K562 (cell line): ENCODE data around the gene IRF9. TPM values are rescaled to one million over a fixed set of nuclear protein-coding genes. Genes with fewer than 3 reads are reported as not detected.
A peak's percentile ranks its signal among the peaks of the same experiment; 100 is the strongest.

ENCODE experiments used
- KLF13 ChIP-seq: fragments of 450-650 bp; IDR thresholded peaks from 2 replicates; pipeline ENCODE4 v1.6.1; 2016; ENCODE audit warnings: missing genetic modification characterization, low read depth, mild to moderate bottlenecking, missing compliant biosample characterization, moderate library complexity, borderline replicate concordance
- PCBP1 ChIP-seq: fragments of 200-400 bp; formaldehyde crosslinking; IDR thresholded peaks from 2 replicates; pipeline ENCODE4 v1.6.1; 2018; ENCODE audit warnings: mild to moderate bottlenecking, low read depth, low read length; ENCODE audit not compliant: poor library complexity, severe bottlenecking
- SUPT5H ChIP-seq: fragments of 450-650 bp; IDR thresholded peaks from 2 replicates; pipeline ENCODE4 v1.6.1; 2016
- ZNF263 ChIP-seq: sonication (generic); formaldehyde crosslinking; IDR thresholded peaks from 2 replicates; pipeline ENCODE4 v1.8.0; 2022; ENCODE audit warnings: mild to moderate bottlenecking, missing genetic modification reagents, borderline replicate concordance
- polyA plus RNA-seq, 8 experiments: library from polyadenylated mRNA; depleted of rRNA in 4 of 8; stranded (reverse) in 5 of 8; unstranded in 3 of 8; fragments of >200 nt; fragmentation: Nextera tagmentation in 2 of 8; fragmentation: Illumina TruSeq in 1 of 8; extraction: Ambion mirVana in 2 of 8; extraction: Trizol in 1 of 8; gene quantifications; 2 replicates each; pipeline versions ENCODE4 v1.2.1 to v1.2.3, GENCODE V29; 2011 to 2014; ENCODE audit warnings: inconsistent platforms in 1 of 8, missing spikeins in 1 of 8
- total RNA-seq, 7 experiments: library from RNA; depleted of rRNA in 6 of 7; stranded (reverse); fragments of >200 nt in 6 of 7; fragmentation: Illumina TruSeq in 2 of 7; extraction: Trizol in 2 of 7; gene quantifications; 2 replicates each; pipeline versions ENCODE4 v1.2.1 to v1.2.3, GENCODE V29; 2011 to 2021; ENCODE audit warnings: low replicate concordance in 1 of 7
- TF ChIP-seq, protein P1 (sequence below), 2 experiments: fragments of 450-650 bp; IDR thresholded peaks; 2 replicates each; pipeline ENCODE4 v1.6.1; 2016; ENCODE audit warnings: mild to moderate bottlenecking in 2 of 2, borderline replicate concordance in 1 of 2, low read depth in 1 of 2, moderate library complexity in 1 of 2

The IRF9 gene
- total and polyA plus RNA-seq, 9 of the 15 experiments (the other 6 are each of a cell fraction or from before 2014, with no cell fraction given), result 0.79 to 14.8 (median 6.1) TPM

DNA sequence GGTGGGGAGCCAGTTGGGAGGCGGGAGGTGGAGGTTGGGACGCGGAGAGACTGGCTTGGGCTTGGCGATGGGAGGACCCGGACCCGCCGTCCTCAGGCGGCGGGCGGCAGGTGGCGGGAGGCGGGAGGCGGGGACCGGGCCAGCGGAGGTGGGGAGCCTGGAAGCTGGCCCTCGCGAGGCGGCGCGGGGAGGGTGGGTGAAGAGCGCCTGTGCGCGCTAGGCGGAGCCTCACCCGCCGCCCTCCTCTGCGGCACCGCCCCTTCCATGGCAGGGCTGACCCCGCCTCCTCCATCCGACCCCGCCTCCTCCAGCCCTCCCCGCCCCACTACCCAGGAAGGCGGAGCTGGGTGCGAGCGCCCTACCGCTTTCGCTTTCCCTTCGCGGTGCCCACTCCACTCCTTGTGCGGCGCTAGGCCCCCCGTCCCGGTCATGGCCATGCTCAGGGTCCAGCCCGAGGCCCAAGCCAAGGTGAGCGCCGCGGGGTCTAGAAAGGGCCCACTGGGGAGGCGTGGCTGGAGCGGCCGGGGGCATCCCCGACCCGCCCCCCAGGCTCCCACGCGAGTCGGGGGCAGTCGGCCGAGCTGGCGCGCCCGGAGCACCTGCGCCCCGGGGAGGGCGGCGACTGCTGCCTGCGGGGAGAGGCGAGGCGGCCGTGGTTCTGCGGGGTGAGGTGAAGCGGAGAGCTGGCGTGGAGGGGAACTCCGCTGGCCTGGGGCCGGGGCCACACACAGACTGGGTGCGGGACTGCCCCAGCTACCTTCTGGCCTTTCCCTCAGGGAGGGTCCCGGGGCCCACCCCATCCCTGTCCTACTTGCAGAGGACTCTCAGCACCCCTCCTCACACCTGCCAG is 25.0 kb upstream of the IRF9 start, which contains the start of gene PSME1 (continued):
- TF ChIP-seq, protein P1, sequence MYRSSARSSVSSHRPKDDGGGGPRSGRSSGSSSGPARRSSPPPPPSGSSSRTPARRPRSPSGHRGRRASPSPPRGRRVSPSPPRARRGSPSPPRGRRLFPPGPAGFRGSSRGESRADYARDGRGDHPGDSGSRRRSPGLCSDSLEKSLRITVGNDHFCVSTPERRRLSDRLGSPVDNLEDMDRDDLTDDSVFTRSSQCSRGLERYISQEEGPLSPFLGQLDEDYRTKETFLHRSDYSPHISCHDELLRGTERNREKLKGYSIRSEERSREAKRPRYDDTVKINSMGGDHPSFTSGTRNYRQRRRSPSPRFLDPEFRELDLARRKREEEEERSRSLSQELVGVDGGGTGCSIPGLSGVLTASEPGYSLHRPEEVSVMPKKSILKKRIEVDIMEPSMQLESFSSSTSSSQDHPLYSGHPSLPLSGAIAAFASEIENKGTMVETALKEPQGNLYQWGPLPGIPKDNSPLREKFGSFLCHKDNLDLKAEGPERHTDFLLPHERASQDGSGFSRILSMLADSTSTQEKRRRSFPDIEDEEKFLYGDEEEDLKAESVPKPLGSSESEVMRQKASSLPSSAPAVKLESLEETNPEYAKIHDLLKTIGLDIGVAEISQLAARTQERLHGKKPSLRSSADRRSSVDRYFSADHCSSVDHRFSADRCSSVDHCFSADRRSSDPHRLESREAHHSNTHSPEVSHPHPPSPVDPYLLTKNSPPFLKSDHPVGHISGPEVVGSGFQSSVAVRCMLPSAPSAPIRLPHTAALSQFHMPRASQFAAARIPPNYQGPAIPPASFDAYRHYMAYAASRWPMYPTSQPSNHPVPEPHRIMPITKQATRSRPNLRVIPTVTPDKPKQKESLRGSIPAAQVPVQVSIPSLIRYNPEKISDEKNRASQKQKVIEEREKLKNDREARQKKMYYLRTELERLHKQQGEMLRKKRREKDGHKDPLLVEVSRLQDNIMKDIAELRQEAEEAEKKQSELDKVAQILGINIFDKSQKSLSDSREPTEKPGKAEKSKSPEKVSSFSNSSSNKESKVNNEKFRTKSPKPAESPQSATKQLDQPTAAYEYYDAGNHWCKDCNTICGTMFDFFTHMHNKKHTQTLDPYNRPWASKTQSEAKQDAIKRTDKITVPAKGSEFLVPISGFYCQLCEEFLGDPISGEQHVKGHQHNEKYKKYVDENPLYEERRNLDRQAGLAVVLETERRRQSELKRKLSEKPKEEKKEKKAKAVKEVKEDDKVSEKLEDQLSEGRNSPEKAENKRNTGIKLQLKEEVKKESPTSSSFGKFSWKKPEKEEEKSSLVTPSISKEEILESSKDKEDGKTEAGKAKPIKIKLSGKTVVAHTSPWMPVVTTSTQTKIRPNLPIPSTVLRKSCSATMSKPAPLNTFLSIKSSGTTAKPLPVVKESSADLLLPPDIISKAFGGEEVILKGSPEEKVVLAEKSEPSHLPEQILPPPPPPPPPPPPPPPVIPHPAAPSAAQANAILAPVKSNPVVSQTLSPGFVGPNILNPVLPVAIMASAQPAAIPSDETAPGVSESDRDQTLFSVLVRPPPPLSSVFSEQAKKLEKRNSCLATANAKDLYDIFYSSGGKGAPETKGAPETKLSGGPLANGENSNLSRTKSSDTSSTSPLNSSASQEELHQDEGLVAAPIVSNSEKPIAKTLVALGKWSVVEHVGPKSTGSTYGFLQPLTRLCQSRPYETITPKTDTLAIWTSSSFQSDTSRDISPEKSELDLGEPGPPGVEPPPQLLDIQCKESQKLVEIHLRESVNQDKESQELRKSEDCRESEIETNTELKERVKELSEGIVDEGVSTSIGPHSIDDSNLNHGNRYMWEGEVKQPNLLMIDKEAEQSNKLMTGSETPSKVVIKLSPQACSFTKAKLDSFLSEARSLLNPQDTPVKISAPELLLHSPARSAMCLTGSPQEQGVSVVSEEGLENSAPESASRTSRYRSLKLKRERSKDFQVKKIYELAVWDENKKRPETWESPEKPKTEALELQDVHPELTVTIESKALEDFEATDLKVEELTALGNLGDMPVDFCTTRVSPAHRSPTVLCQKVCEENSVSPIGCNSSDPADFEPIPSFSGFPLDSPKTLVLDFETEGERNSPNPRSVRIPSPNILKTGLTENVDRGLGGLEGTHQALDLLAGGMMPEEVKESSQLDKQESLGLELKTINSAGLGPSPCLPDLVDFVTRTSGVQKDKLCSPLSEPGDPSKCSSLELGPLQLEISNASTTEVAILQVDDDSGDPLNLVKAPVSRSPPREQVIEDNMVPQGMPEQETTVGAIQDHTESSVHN (IDR thresholded peaks at IDR 0.05; ENCODE audit: borderline replicate concordance in 1 of 2, low read depth in 1 of 2), result no peak
- TF ChIP-seq ZNF263 (CRISPR knock-in tag) (0 out of 2 replicates have a peak, but pooled peaks have one; percentile 44), PCBP1 (no peak), SUPT5H (peak; percentile 60), KLF13 (tag) (peak; percentile 53; the same call in 1 of the 2 replicates)
